Measurements from ENCODE around the gene SPIC.

The SPIC gene

GRCh38 chr12:101536069-101536674 lies 61.0 kb downstream of the SPIC start:
- DNase-seq (ENCODE audit: low spot score) = no peak
